Measurements from ENCODE around the gene CDH3. TPM values are rescaled to one million over a fixed set of nuclear protein-coding genes. Genes with fewer than 3 reads are reported as not detected.

Gene CDH3
- total and polyA plus RNA-seq, 2 donors (not counting 1 experiment from before 2014, with no cell fraction given) = 0.17 to 0.24 TPM

DNA sequence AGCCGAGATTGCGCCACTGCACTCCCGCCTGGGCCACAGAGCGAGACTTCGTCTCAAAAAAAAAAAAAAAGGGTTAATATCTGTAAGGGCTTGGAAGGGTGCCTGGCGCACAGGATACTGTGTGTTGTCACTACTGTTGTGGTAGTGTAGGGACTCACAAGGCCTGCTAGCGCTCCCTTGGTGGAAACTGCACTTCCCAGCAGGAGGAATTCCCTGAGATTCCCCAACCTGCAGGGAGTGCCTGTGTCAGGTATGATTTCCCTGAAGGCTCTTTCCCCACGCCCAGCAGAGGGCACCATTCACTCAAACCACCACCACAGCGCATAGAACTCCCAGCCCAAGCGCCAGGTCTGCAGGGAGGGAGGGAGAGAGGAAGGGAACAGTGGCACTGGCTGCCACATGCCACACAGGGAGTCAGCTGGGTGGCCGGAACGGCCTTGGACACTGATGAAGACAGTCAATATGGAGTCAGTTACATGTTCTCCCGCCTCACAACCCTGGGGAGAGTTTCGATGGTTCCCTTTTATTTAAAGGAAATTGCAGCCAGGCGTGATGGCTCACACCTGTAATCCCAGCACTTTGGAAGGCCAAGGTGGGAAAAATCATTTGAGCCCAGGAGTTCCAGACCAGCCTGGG is 59.2 kb downstream of the CDH3 start:
- intact Hi-C loops (cut with micrococcal nuclease) = loop anchor here (1.0 to 2.0 kb wide), 3 partner anchors 139 to 420 kb away; partner anchors contain the start of gene TANGO6
- Histone ChIP-seq H3K9me3 (ENCODE audit: control extremely low read depth in 1 of 3, control insufficient read depth in 2 of 3, insufficient read depth in 1 of 3, low read length in 2 of 3) (no peaks in the 10 kb centered on the region), H3K4me3 (ENCODE audit: control extremely low read depth in 1 of 5, extremely low read depth in 1 of 5, insufficient read depth in 1 of 5, low read depth in 2 of 5, low read length in 4 of 5) (no peak overlapping the region), H4K20me1 (ENCODE audit: control insufficient read depth, insufficient read depth, low read length, poor library complexity, severe bottlenecking) (no peaks in the 10 kb centered on the region), H3K9ac (ENCODE audit: low read length) (no peak overlapping the region), H2AFZ (ENCODE audit: insufficient read depth, low read depth, low read length, poor library complexity, severe bottlenecking) (no peak overlapping the region), H3K36me3 (replicated peaks in 1 of 2; ENCODE audit: control extremely low read depth in 1 of 2, control insufficient read depth in 1 of 2, extremely low read depth in 1 of 2, insufficient read depth in 2 of 2, low read length in 1 of 2) (no peaks in the 10 kb centered on the region), H3K4me1 (ENCODE audit: control insufficient read depth in 2 of 2, insufficient read depth in 2 of 2, low read length in 2 of 2) (no peaks in the 10 kb centered on the region), H3K27me3 (replicated peaks in 1 of 4; ENCODE audit: control extremely low read depth in 1 of 4, control insufficient read depth in 3 of 4, insufficient read depth in 4 of 4, low read length in 3 of 4) (no peaks in the 10 kb centered on the region), H3K27ac (ENCODE audit: low read length in 2 of 2) (no peak overlapping the region), H3K4me2 (replicated peaks; ENCODE audit: low read depth, low read length, poor library complexity, severe bottlenecking) (no peak overlapping the region), H3K79me2 (ENCODE audit: control insufficient read depth, insufficient read depth, low read length) (no peaks in the 10 kb centered on the region)
- Mint-ChIP-seq H3K9me3 (ENCODE audit: insufficient read depth) (no peaks in the 10 kb centered on the region), H3K4me1 (peaks cover 3% of the 10 kb centered on the region), H3K27me3 (peaks cover 12% of the 10 kb centered on the region), H3K4me3 (no peak overlapping the region), H3K27ac (peak overlapping the region; percentile 6)
- CTCF ChIA-PET = interaction anchor here (0.9 to 3.8 kb wide), 4 partner anchors 24 to 95 kb away, joined by 3 to 26 read pairs (median 10); no protein-coding TSS in a partner anchor
- TF ChIP-seq, protein P1, sequence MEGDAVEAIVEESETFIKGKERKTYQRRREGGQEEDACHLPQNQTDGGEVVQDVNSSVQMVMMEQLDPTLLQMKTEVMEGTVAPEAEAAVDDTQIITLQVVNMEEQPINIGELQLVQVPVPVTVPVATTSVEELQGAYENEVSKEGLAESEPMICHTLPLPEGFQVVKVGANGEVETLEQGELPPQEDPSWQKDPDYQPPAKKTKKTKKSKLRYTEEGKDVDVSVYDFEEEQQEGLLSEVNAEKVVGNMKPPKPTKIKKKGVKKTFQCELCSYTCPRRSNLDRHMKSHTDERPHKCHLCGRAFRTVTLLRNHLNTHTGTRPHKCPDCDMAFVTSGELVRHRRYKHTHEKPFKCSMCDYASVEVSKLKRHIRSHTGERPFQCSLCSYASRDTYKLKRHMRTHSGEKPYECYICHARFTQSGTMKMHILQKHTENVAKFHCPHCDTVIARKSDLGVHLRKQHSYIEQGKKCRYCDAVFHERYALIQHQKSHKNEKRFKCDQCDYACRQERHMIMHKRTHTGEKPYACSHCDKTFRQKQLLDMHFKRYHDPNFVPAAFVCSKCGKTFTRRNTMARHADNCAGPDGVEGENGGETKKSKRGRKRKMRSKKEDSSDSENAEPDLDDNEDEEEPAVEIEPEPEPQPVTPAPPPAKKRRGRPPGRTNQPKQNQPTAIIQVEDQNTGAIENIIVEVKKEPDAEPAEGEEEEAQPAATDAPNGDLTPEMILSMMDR (IDR thresholded peaks at IDR 0.05) = peak; percentile 64
- no peak for TF ChIP-seq EZH2 (IDR thresholded peaks at IDR 0.05; ENCODE audit: borderline replicate concordance, insufficient read depth, low read depth, low read length, poor library complexity, severe bottlenecking)
- POLR2A ChIA-PET = no interaction called here
- DNase-seq (peak; percentile 55), ATAC-seq (ENCODE audit: low read depth) (peak; percentile 60)
- WGBS (ENCODE audit: insufficient coverage) = 33% methylated on average over 7 of the region's 15 CpGs
